Hypothalamus (tissue), 51 donors: Measurements from ENCODE around the gene PAIP2B.
"Not testable (repeated sequence)": the region's sequence is repeated elsewhere in the genome, so short reads cannot be mapped to it uniquely, and the experiment has no call there.

Experiments used
- DNase-seq, 51 donors: peaks; one replicate each; lab custom pipeline; 2025; lab: John Stamatoyannopoulos, UW

The PAIP2B gene

DNA sequence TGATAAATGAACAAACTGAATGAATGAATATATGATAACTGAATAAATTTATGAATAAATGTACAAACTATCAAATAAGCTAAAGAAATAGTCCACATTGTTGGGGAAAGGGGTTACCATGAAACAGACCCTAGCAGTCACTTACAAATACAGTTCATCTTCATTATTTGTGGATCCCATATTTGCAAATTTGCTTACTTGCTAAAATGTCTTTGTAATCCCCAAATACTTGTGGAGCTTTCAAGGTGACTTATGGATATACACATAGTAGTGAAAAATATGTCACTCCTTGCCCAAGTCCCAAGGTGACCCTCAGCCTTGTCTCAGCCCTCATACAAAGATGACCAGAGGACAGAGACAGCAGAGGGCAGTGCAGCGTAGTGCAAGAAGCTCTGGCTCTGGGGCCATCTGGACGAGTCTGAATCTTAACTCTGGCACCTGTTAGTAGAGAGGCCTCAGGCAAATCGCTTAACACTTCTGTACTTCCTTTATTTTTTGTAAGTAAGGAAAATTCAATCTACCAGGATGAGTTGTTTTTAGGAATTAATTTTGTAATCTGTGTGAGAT is 3.1 kb downstream of the PAIP2B start:
- peak in 44 of 51 donors; percentile 6 to 86 (median 60) for DNase-seq

DNA sequence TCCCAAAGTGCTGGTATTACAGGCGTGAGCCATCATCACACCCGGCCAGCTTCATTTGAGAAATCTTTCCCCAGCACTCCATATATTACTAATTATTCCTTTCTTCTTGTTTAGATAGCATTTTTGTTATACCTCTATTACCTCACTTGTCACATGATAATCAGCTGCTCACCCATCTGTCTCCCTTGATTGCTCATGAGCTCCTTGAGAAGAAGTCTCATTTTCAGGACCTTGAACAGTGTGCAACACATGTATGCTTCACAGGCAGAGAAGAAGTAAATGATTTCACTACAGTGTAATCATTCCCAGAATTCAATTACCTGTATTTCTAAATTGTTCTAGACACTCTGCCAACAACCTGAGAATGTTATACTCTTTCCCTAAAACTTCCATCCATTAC is 6.2 kb downstream of the PAIP2B start:
- DNase-seq = no peak

DNA sequence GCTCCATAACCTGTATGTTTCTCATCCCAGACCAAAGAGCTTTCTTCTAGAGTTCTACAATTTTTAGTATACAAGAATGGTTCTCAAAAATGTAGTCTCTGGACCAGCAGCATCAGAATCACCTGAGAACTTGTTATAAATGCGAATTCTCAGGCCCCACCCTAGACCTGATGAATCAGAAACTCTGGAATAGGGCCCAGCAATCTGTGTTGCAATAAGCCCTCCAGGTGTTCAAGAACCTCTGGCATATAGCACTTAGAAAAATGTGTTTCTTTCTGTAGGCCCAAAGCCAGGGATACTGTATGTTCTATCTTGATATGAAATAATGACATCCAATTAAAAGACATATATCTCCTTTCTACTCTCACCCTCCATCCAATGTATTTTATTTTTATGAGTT is 10.4 kb downstream of the PAIP2B start:
- DNase-seq = no peak

DNA sequence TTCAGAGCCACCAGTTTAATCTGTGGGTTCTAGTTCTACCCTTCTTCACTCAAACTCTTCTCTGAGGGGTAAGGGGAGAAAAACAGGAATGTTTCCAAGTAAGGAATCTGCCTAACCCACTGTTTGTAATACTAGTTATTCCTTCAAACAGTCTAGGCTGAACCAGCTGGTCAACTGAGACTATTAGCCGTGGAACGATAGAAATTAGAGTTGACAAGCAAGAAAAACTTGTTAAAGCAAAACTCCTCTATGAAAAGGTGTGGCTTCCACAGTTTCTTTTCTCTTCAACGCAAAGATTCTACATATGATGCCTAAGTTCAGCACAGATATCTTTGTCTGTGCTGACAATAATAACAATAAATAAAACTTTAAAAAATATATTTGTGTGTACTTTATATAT is 11.5 kb downstream of the PAIP2B start:
- no peak for DNase-seq

DNA sequence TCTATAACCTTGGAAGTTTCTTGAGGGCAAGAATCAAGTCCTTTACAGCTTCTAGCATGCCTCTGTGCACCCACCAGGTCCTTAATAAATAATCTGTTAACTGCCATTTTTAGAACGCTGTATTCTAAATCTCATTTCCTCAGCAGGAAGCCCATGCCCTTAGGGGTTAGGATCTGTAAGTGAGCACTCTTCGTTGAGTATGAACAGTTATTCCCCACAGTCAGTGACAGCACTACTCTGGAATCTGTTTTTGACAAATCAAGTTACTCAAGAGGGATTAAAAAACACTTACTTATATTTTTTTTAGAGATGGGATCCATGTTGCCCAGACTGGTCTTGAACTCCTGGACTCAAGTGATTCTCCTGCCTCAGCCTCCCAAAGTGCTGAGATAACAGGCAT is 14.6 kb downstream of the PAIP2B start:
- DNase-seq = no peak

DNA sequence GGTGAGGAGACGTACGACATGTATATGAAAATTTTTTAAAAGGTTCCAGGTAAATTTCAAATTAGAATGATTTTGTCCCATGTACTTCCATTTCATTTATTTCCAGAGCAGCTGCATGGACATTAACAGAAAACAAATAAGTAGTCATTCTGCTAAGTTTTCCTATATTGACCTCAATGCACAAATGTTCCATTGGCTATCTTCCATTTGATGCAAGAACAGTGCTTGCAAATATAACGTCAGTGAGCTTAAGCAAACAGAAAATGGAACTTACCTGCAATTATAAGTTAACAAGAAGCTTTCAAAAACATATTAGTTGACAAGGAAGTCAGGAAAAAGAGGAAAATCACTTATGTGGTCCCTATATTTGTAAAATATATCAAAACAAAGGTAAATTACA is 16.6 kb downstream of the PAIP2B start:
- no peak for DNase-seq

DNA sequence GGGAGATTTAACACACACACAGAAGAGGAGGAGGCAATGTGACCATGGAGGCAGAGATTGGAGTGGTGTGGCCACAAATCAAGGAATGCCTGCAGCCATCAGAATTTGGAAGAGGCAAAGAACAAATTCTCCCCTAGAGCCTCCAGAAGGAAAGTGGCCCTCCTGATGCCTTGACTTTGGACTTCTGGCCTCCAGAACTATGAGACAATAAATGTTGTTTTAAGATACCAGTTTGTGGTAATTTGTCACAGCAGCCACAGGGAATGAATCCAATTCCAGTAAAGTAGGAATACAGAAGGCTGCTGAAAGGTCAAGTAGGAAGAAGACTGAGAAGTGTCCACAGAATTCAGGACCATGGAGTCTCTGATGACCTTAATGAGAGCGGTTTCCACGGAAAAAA is 18.1 kb downstream of the PAIP2B start:
- no peak for DNase-seq

DNA sequence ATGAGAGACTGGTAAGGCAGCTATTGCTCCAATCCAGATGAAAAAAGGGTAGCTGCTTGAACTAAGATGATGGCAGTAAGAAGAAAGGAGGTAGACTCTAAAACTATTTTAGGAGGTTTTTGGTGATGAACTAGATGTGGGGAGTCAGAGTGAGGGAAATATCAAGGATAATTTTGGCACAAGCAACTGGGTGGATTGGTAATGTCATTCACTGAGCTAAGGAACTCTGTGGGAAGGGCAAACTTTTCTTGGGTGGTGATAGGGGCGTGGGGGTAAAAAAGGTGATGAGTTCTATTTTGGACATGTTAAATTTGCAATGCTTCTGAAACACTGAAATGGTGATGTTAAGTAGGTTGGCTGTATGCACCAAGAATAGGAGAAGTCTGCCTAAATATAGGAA is 19.3 kb downstream of the PAIP2B start:
- DNase-seq = no peak

DNA sequence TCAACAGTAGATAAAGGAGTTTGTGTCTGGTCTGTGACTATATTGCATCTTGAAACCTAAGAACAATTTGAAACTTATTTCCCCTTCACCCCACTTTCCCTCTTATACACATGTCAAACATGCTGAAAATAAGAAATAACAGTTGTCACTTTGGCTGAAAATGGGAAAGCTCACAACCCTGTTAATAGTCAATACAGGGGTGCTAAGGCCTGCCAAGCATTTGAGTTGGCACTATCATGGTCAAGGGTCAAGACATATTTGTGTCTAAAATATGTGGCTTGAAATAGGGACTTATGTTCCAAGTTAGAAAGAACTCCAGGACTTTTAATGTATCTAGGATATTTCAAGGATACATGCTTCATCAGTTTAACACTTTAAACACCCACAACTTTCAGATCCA is 20.6 kb downstream of the PAIP2B start:
- DNase-seq = no peak

DNA sequence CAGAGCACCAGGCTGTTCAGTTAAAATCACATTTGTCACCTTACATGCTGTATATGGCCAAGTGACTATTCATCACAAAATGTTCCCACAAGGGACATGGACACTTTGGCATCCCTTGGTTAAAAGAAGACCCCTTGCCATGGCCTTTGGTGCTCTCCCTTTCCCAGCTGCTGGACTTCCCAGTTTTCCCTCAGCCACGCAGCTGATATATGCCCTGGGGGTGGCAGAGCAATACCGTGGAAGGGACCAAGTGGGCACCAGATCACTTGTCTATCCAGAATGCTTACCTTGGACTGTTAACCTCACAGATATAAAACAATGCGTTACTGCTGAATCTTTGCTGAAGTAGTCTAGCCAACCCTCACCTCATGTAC is 35.3 kb downstream of the PAIP2B start:
- DNase-seq = no peak

DNA sequence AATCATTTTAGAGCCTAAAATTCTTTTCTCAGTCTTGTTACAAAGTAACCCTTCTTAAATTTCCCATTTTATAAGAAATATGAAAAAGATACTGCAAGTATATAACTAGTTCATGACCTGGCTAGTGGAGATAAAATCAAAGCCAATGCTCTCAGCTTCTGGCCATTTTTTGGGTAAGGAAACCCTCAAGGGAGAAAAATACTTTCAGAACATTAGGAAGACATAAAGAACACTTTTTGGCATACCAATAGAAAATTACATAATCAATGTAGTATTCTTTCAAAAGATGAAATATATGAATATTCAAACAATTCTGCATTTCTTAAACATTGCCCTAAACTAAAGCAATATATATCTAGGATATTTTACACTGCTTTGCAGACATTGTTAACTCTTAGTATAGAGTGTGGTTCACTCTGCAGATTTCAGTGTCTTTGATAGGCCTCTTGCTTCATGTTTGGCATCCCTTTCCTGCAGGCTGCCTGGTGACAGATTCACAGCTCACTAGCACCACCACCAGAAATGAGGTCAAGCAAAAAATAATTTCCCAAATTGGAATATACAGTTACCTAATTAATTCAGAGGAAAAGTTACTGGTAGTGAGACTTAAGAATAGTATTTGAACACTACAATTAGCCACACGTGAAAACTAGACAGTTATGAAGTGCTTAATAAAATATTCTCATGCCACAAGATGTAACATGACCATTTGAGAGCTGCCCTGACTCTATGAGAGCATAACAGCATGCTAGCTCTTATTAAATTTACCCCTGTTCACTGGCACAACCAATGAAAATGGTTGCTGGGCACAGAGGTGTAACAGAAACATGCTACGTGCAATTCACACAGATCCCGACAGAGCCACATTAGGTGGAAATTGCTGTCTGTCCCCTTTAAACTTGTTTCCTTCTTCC is 36.0 kb downstream of the PAIP2B start:
- peak in 5 of 51 donors; percentile 1 to 23 (median 5) for DNase-seq

DNA sequence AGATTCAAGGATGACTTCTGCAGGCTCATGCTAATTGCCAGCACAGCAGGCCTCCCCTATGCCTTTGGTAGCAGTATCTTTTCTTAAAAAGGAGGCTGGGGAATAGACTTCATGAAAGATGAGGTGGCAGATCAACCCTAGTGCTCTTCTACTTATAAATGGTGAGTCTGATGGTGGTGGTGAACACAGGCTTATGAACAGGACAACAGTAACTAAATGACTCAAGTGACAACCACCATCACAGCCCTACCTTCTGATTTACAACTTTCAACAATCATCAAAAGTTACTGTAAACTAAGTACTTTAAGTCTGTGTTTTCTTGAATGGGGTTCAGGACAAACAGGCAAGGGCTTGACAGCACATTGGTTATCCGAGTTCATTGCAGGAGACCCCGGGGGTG is 39.3 kb downstream of the PAIP2B start:
- no peak for DNase-seq

DNA sequence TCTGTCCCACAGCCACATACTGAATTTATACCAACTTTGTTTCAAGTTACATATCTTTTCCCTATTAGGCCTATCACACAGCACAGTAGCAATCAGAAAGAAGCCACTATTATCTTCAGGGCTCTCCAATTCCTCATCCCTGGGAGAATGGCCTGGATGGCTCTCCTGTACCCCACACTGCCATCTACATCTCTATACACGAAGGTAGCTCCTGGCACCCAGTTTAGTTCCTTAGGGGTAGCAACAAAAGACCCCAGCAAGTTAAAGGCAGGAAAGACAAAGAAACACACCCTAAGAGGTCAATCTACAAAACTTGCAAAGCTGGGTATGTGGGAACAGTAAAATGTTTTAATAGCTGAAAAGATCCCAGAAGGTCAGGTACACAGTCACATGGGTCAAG is 39.9 kb downstream of the PAIP2B start:
- DNase-seq = no peak

DNA sequence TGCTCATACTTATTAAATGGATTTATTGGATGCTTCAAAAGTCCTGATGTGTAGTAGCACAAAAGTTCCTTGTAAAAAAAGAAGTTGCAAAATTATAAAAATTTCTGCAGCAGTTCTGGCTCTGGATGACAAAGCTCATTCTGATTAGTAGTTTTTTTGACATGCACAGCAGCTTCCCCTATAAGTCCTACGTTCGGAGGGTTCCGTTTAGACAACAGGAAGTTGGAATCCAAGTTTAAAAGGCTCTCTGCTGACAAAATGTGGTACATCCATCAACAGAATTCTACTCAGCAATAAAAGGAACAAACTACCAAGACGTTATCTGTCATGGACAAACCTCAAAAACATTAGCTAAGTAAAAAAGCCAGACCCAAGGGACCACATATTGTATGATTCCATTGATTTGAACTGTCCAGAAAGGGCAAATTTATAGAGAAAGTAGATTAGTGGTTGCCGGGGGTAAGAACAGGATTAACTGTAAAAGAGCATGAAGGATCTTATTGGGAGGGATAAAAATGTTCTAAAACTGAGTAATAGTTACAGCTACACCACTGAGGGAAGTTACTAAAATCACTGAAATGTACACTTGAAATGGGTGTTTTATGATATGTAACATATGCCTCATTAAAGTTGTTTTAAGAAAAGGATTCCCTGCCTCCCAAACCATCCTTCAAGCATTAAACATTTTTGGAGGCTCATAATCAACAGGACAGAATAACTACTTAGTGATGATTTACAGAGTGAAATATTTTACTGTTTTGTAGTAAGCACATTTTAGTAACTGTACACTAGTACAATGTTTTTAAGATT is 43.4 kb downstream of the PAIP2B start:
- not testable (repeated sequence) for DNase-seq

DNA sequence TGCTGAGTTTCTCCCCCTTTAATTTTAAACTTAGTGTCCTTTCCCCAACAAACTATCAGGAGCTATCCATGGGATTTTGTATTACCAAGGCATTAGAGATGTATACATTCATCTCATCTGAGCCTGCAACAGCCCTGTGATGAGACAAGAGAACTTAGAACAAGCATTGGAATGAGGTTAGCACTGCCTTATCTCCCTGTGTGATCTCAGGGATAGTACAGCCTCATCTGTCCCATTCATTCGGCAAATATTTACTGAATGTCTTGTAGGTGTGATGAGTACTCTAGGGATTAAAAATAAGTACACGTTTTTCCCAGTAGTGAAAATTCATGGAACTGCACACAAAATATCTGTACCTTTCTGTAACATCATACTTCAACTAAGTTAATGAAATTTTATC is 45.6 kb downstream of the PAIP2B start:
- DNase-seq = no peak

DNA sequence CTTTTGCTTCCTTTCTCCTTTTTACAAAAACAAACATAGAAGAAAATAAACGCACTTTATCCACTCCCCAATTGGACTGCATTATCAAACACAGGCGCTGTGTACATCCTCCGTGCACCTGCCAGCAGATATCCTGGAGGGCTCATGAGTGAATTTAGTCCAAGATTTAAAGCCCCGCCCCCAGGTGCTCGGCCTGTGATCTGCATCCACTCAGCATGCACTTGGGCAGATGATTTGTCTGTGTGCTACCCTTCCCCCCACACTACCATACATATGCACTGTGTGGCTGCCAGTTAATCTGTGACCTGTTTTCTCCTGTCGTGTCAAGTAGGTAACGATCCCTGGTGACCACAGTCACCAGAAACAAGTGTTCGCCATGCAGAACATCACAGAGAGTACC is 48.1 kb downstream of the PAIP2B start:
- DNase-seq = not testable (repeated sequence)

DNA sequence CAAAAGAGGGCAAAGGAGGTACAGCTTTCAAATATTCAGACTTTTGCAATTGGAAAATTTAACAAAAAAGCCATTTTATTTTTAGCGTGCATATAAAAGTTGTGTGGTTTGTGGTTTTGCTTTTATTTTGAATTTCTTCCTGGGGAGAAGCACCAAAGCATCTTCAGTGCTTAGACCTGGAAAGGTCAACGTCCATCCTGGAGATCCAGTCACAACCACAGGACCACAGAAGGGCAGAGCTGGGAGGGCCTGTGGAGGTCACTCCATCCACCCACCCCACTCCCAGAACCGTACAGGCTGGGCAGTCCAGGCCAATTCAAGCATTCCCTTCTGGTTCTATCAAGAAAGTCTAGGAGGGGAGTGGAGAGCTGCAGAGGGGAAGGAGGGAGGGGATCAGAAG is 52.7 kb downstream of the PAIP2B start:
- DNase-seq = no peak

DNA sequence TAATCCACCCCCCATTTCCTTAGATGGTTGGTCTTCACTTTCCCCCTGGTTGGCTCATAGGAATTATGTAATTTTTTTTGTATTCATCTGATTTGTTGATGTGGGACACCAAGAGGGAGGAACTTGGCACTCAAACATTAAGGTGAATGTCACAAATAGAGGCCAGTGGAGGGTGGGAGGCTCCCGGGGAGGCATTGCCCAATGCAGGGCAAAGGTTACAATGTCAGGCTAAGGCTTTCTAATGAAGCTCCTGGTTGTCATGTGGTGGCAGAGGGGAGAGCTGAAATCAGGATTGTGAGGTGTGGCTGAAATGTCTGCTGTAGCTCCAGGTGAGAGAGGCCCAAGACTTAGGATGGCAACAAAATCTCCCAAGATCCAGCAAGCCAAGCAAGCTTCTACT is 53.8 kb downstream of the PAIP2B start:
- no peak for DNase-seq

DNA sequence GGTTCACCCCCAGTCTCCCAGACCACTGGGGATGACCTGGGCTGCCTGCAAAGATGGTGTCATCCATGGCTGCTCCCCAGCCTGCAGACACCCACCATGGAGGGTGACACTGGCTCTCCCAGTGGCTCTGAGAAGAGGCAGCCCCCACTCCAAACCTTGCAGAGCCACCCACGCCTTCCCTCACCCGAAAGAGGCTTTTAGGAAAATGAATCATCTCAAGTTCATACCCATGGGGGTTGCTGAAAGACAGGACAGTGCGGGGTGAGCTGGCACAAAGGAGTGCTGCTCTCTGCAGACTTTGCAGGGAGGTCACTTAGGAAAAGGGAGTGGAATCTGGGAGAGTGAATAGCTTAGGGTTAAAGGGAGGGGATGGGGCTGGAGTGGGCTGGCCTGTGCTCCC is 60.1 kb downstream of the PAIP2B start:
- peak in 2 of 51 donors; percentile 6 to 27 for DNase-seq

DNA sequence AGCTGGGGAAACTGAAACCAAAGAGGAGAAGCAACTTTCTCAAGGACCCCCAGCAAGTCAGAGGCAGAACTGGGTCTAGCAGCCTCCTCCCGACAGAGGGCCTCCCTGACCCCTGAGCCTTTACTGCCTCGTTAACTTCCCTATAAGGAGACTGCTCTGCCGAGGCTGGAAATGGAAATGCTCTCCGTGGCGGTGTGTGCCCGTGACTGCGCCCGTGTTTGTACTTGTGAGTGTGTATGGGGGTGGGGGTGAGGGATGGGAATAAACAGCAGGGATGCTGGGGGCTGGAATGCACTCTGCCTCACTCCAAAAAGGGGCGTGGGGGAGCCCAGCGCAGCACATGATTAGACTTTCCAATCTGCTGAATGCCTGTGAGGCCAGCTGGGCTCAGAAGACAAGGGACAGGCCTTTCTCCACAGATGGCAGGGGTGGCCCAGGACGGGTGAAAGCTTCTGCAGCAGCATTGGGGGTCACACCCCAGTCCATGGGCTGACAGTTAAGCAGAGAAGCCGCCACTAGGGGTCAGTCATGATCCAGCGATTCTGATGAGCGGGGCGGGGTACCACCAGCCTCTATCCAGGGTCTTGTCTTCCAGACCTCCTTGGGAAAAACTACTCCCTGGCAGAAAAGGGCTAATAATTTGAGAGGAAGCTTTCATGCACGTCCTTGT is 69.6 kb downstream of the PAIP2B start:
- DNase-seq = peak in 36 of 51 donors; percentile 8 to 72 (median 26)

DNA sequence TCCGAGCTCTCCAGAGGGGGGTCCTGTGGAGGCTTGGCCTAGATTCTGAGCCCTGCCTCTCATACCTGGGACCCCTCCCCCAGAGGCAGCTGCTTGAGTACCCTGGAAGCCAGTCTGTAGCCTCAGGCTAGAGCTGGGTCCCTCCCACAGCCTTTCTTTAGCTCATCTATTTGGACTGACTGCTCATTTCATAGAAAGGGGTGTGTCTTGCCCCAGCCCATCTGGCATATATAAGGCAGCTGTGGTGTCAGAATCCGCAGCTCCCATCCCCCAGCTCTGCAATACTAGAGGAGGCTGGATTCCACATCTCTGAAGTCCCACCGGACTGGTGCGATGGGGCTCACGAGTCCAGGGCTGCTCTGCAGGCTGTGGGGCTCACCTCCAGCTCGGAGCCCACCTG is 70.3 kb downstream of the PAIP2B start:
- DNase-seq = no peak
